NCI-H82 treated with DMSO at 0.1 percent for 48 hours (cell line): ENCODE data around the gene GNA14.

Experiments
- DNase-seq: peaks from one replicate; lab custom pipeline; 2025; ENCODE audit not compliant: unreplicated experiment; lab: John Stamatoyannopoulos, UW

Gene GNA14

GRCh38 chr9:77543131-77543822 lies 104.8 kb downstream of the GNA14 start:
- DNase-seq: no peak

- no peak for DNase-seq
These were observed 106.5 kb downstream of the GNA14 start for GRCh38 chr9:77541600-77541999.

DNA sequence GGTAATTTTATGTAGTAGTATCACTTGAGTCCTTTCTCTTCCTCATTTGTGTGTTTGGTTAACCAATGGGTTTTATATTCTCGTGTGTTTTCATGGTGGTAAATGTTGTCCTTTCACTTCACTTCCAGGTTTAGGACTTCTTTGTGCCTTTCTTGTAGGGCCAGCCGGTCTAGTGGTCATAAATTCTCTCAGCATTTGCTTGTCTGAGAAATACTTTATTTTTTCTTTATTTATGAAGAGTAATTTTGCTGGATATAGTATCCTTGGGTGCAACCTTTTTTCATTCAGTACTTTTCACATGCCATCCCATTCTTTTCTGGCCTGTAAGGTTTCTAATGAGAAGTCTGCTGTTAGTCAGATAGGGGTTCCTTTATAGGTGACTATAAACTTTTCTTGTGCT lies 107.1 kb downstream of the GNA14 start:
- no peak for DNase-seq

- no peak for DNase-seq
These were observed 113.6 kb downstream of the GNA14 start for GRCh38 chr9:77534376-77535057.

GRCh38 chr9:77533671-77534070 lies 114.5 kb downstream of the GNA14 start:
- no peak for DNase-seq

- DNase-seq: no peak
These were observed 115.5 kb downstream of the GNA14 start for GRCh38 chr9:77532607-77533006.

GRCh38 chr9:77531400-77531799 lies 116.7 kb downstream of the GNA14 start:
- DNase-seq: no peak

DNA sequence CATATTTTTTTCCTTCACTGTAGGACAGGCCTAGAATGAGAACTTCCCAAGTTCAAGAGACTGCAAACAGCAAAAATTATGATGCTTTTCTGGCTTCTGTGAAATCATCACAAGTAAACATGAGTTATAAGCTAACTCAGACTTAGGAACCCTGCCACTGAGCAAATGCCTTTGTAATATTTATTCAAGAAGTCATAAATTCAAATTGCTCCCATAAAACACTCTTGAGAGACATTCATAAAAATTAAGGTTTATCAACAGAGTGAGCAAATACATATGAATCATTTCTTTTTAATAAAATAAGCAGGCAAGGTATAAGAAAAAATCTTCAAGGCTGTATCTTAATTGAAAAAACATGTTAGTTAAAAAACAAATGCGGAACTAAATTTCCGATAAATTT lies 124.2 kb downstream of the GNA14 start:
- DNase-seq: no peak

DNA sequence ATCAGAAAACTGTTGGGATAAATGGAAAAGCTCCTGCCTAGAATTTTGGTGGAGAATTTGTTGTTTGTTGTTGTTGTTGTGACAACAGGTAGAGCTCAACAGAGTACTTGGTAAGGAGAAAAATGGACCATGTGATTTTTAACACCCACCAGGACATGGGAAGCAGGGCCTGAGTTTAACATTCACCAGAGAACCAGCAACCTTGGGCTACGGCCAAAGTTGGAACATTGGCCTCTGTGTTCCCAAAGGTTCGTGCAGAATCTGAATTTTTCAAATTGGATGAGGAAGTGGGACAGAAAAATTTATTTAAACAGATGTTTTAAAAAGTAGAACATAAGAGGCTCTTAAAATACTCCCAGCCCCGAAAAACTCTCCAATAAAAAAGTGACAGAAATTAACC lies 127.0 kb downstream of the GNA14 start:
- no peak for DNase-seq

- DNase-seq: no peak
These were observed 129.4 kb downstream of the GNA14 start for GRCh38 chr9:77518688-77519087.

DNA sequence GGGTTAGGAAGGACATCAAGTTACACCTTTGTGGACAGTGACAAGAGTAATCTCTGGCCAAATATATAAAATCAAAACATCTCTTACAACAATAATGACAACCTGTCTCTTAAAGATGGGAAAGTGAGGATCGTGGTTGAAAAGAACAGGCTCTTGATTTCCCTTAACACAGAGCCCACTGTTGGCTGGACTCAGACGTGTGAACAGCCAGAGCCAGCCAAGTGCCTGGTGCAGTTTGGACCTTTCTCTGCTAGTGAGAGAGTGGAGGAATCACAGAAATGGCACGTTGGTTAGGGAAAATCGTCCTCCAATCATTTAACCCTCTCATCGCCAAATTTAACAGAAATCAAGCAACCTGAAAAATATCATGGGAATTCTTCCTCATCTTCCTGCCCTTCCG lies 131.3 kb downstream of the GNA14 start:
- no peak for DNase-seq

- DNase-seq: no peak
These were observed 133.0 kb downstream of the GNA14 start for GRCh38 chr9:77514886-77515711.

GRCh38 chr9:77513457-77513856 lies 134.7 kb downstream of the GNA14 start:
- DNase-seq: no peak

GRCh38 chr9:77512876-77513275 lies 135.2 kb downstream of the GNA14 start:
- no peak for DNase-seq

DNA sequence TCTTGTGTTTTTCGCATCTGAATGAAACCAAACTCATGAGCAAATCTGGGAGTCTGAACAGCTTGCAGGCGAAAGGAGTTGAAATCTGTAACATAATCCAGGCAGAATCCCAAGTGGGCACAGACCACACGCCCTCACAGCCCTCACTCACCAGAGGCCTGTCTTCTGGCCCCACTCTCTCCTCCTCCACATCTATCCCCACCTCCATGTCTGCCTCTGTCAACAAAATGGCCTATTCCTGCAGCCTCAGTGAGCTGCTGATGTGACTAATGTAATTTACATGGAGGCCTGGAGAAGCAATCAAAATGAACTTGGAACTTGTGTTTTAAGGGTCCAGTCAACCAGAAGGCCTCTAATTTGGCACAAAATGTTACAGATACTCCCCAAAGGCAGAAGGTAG lies 136.6 kb downstream of the GNA14 start:
- no peak for DNase-seq

DNA sequence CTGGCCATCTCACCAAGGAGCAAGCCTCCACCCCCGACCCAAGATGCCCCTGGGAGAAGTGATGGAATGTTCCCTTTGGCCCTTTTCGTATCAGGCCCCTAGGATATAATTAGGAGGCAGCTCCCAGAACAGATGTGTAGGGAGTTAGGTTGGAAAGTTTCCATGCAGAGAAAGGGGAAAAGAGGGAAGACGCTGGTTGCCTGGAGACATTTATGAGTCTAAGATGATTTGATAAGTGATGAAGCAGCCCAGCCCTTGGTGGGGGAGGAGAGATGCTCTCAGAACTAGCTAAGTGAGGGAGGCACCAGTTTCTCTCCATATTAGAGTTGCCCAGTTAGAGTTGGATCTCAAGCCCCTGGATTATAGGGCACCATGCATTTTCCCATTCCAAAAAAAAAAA lies 137.5 kb downstream of the GNA14 start:
- DNase-seq: no peak

- no peak for DNase-seq
These were observed 139.7 kb downstream of the GNA14 start for GRCh38 chr9:77508396-77508795.

DNA sequence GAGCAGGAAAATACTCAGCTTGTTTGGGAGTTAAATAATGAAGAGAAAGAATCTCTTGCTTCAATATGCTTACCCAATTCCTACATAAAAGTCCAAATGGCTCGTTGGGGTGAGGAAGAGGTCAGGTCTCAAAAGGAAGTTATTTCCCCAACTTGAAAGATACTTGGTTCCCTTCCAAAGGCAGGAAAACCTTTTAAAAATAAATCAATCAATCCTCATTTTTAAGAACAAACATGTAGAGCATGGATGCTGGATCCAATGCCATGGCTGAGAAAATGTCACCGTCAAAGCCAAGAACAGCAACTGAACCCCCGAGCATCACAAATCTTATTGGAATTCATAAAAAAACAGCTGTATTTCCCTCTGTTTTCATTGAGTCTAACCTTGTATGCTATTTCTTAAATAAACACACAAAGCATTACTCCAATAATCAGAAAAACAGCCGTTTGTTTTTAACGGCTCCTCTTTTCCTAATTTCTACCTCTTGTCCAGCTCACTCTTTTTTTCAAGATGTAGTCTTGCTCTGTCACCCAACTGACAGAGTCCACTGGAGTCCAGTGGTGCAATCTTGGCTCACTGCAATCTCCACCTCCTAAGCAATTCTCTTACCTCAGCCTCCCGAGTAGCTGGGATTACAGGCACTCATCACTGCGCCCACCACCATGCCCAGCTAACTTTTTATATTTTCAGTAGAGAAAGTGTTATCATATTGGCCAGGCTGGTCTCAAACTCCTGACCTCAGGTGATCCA lies 140.7 kb downstream of the GNA14 start:
- DNase-seq: no peak

GRCh38 chr9:77505232-77505631 lies 142.9 kb downstream of the GNA14 start:
- DNase-seq: no peak

- no peak for DNase-seq
These were observed 145.6 kb downstream of the GNA14 start for GRCh38 chr9:77502568-77502967.

- no peak for DNase-seq
These were observed 149.2 kb downstream of the GNA14 start for GRCh38 chr9:77498891-77499290.
